Ovary (tissue), 9 donors: ENCODE results near the gene P2RY2. TPM values are rescaled to one million over a fixed set of nuclear protein-coding genes. Genes with fewer than 3 reads are reported as not detected.

Experiments used
- DNase-seq, 5 donors: peaks; one replicate each; pipeline ENCODE4 v3.0.0-alpha.2; 2019 to 2020
- H3K27ac ChIP-seq, 2 donors: fragments of 200-600 bp; one replicate each; pipeline versions ENCODE4 v1.5.1 to v1.8.0; 2019 to 2022
- H3K27me3 ChIP-seq: fragments of 200-600 bp; one replicate; pipeline ENCODE4 v1.8.0; 2022
- H3K36me3 ChIP-seq: fragments of 200-600 bp; sonication (generic); one replicate; pipeline ENCODE4 v1.5.1; 2019
- H3K4me1 ChIP-seq: one replicate; pipeline ENCODE4 v1.8.1; 2013; ENCODE audit warnings: mild to moderate bottlenecking, moderate library complexity; ENCODE audit not compliant: insufficient read depth
- H3K4me3 ChIP-seq: fragments of 200-600 bp; sonication (generic); one replicate; pipeline ENCODE4 v1.5.1; 2017
- H3K9me3 ChIP-seq, 2 donors: fragments of 200-600 bp in 1 of 2; sonication (generic) in 1 of 2; one replicate each; pipeline versions ENCODE4 v1.5.1 to v1.8.1; 2013 to 2019; ENCODE audit warnings: mild to moderate bottlenecking in 1 of 2, moderate library complexity in 1 of 2
- EP300 ChIP-seq: sonication (generic); formaldehyde crosslinking; IDR thresholded peaks from one replicate; pipeline ENCODE4 v1.6.1; 2017; ENCODE audit warnings: antibody characterized with exemption
- POLR2A ChIP-seq: fragments of 450-650 bp; IDR thresholded peaks from one replicate; pipeline ENCODE4 v1.6.1; 2017; ENCODE audit warnings: antibody characterized with exemption, mild to moderate bottlenecking, moderate library complexity
- WGBS, 3 donors: extraction: QIAGEN DNeasy Blood & Tissue Kit in 1 of 3; methylation state at CpG; one replicate each; pipeline versions ENCODE4 v1.1.5 to v1.1.7; 2013 to 2017; 5-methylcytosine and 5-hydroxymethylcytosine counted together
- intact Hi-C, 4 donors: fragments of 100-400 bp; cut with DNase I; formaldehyde crosslinking; loops; one replicate each; pipeline versions ENCODE4 v1.11.0 to v1.15.1; 2022 to 2023
- polyA plus RNA-seq, 2 donors: library from polyadenylated mRNA; stranded (reverse); fragments of 200-250 nt in 1 of 2; fragments of 350-450 nt in 1 of 2; fragmentation: Illumina TruSeq in 1 of 2; extraction: RNeasy Lipid Tissue Mini Kit (QIAGEN cat#74804) in 1 of 2; gene quantifications; one replicate each; pipeline ENCODE4 v1.2.3, GENCODE V29; 2013 to 2014
- total RNA-seq, 7 donors: library from RNA; depleted of rRNA in 2 of 7; stranded (reverse); fragments of >200 nt in 2 of 7; fragmentation: NEBNext Ultra II Directional in 3 of 7; extraction: Animal tissue kit (Norgen Biotek cat#: 25700) in 3 of 7; gene quantifications; one replicate each; pipeline versions ENCODE4 v1.1.0 to v1.2.4, GENCODE V29; 2016 to 2023
- TF ChIP-seq, protein P1 (sequence below), 3 donors: fragments of 450-650 bp in 2 of 3; fragments of 200-600 bp in 1 of 3; IDR thresholded peaks; one replicate each; pipeline versions ENCODE4 v1.5.1 to v1.8.0; 2016 to 2022; ENCODE audit warnings: antibody characterized with exemption in 3 of 3, mild to moderate bottlenecking in 1 of 3
- donor health status: DM: no; HTN: no; CAD: no; lungs with moderate emphysema.
- donor health status: DM: no; HTN: no; CAD: no.
- donor health status: Bipolar disorder and iron deficiency.
- donor health status: DM: yes; HTN: yes; CAD: no.
- donor health status: DM: no; HTN: no; CAD: no.
- donor health status: DM: yes; HTN: yes; CAD: no.

Gene P2RY2
- total and polyA plus RNA-seq, 9 donors, result 0.44 to 1.6 (median 1.0) TPM

DNA sequence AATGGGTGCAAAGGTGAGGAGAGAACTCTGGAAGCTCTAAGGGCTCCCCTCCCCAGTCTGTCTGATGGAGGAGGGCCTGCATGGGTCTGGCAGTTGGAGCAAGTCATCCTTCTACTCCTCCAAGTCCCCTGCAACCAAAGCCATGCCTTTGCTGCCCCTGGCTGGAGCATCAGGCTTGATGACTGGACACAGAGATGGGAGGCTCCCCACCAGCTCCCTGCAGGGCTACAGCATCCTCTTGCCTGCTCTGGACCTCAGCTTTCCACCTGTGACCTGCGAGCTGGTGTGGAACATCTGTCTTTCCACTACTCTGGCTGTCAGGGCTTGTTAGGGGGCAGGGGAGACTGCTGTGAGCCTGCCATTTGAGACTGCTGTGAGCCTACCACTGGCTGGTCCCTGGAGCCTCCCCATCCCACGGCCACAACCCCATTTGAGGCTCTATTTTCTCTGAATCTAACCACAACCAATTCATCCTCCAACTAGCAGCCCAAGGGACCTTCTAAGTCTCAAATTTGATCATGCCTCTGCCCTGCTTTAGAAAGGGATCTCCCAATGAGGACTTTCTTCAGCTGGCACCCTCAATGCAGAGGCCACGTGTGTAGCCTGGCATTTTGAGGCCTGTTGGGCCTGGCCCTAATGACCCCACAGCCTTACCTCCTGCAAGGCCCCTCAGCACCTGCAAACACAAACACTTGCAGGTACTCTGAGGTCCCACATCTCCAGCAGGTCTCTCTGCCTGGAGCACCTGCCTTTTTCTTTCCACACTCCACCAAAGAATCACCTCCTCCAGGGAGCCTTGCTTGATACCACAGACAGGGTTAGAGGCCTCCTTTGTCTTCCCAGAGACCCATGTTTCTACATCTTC lies 63.9 kb downstream of the P2RY2 start:
- DNase-seq, result peak in 1 of 5 donors; percentile 6
- 90 to 92% (median 90%) methylated on average over 3 of the region's 3 CpGs for WGBS, 3 donors
- intact Hi-C loops, result loop anchor here in 1 of 4 donors (10.0 kb wide), 1 partner anchor 97 kb away; no protein-coding TSS in a partner anchor
- Histone ChIP-seq H3K4me3 (no peak overlapping the region), H3K9me3 (no peaks in the 10 kb centered on the region), H3K27ac (no peak overlapping the region), H3K4me1 (no peaks in the 10 kb centered on the region), H3K36me3 (no peaks in the 10 kb centered on the region), H3K27me3 (no peaks in the 10 kb centered on the region)
- TF ChIP-seq, protein P1, sequence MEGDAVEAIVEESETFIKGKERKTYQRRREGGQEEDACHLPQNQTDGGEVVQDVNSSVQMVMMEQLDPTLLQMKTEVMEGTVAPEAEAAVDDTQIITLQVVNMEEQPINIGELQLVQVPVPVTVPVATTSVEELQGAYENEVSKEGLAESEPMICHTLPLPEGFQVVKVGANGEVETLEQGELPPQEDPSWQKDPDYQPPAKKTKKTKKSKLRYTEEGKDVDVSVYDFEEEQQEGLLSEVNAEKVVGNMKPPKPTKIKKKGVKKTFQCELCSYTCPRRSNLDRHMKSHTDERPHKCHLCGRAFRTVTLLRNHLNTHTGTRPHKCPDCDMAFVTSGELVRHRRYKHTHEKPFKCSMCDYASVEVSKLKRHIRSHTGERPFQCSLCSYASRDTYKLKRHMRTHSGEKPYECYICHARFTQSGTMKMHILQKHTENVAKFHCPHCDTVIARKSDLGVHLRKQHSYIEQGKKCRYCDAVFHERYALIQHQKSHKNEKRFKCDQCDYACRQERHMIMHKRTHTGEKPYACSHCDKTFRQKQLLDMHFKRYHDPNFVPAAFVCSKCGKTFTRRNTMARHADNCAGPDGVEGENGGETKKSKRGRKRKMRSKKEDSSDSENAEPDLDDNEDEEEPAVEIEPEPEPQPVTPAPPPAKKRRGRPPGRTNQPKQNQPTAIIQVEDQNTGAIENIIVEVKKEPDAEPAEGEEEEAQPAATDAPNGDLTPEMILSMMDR (IDR thresholded peaks at IDR 0.05), result no peak
- TF ChIP-seq POLR2A (no peak), EP300 (no peak)

DNA sequence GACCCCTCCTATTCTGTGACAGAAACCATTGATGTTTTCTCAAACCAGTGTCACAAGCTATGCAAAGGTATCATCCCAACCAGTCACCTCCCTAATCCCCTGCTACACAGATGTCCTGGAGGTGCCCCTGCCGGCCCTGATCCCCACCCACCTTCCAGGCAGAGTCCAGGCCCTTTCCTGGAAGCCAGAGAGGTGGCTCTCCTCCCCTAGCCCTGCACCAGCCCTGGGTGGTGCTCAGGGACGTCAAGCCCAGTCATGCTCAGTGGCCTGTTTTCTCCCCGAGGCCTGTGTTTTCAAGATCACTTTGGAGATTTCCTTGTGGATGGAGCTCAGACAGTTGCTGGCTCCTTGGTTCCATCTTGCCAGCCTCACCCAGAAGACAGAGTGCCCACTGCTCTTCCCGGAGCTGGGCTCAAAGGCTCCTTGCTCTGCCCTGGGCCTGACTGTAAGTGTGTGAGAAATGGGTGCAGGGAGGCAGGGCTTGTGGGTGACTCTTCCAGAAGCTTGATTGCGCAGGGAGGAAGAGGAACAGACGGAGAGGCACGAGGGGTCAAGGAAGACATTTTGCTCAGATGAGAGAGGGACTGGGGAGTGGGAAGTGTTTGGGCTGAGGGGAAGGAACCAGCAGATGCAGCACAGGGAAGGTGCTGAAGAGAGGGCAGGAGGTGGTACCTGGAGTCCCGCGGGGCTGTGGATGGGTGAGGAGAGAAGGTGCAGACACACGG lies 65.4 kb downstream of the P2RY2 start:
- no peaks in the 10 kb centered on the region for H3K36me3 ChIP-seq
- no peaks in the 10 kb centered on the region for H3K9me3 ChIP-seq
- no peak overlapping the region for H3K27ac ChIP-seq
- H3K4me3 ChIP-seq, result no peak overlapping the region
- no peaks in the 10 kb centered on the region for H3K4me1 ChIP-seq
- WGBS, 3 donors, result 77 to 83% (median 77%) methylated on average over 10 of the region's 10 CpGs
- intact Hi-C loops, result loop anchor here in 1 of 4 donors (10.0 kb wide), 1 partner anchor 99 kb away; no protein-coding TSS in a partner anchor
- H3K27me3 ChIP-seq, result no peaks in the 10 kb centered on the region
- DNase-seq, result peak in 1 of 5 donors; percentile 5
- TF ChIP-seq EP300 (no peak), POLR2A (no peak)
- TF ChIP-seq, protein P1 (IDR thresholded peaks at IDR 0.05), result no peak

DNA sequence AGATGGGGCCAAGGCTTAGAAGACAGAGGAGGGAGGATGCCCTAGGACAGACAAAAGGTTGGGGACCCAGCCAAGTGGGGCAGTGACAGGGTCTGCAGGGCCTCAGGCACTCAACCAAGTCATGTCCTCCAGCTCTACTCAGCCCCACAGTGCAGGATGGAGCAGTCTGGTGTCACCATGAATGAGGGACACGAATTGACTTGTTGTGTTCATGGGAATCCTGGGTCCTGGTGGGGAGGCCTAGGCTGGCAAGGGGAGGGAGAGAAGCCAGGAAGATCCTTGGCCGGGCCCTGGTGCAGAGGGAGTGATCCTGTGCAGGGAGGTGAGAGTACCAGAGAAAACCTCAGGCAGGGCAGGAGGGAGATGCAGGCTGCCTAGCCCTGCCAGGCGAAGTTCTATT lies 66.0 kb downstream of the P2RY2 start:
- WGBS, 3 donors, result 86 to 87% (median 87%) methylated on average over 3 of the region's 3 CpGs
- no peaks in the 10 kb centered on the region for H3K27me3 ChIP-seq
- intact Hi-C loops, result loop anchor here in 1 of 4 donors (10.0 kb wide), 1 partner anchor 99 kb away; no protein-coding TSS in a partner anchor

DNA sequence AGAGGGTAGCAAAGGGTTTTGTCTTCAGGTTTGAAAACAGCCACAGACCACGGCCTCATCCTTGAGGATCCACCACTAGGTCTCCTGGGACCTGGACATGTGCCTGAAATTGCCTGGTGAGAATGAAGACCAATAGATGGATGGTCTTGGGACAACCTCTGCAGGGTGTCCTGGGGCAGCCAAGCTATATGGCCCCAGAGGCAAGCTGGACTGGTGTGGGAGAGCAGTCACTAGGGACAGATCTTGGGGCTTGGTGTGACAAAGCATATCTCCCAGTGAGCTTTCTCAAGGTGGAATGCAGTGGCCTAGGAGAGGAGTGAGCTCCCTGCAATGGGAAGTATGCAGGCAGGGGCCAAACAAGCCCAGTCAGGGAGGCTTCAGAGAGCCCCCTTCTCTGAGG lies 67.6 kb downstream of the P2RY2 start:
- peak in 1 of 5 donors; percentile 2 for DNase-seq
- no peaks in the 10 kb centered on the region for H3K9me3 ChIP-seq
- intact Hi-C loops, result loop anchor here in 1 of 4 donors (10.0 kb wide), 1 partner anchor 101 kb away; no protein-coding TSS in a partner anchor
- H3K4me3 ChIP-seq, result no peak overlapping the region
- no peaks in the 10 kb centered on the region for H3K4me1 ChIP-seq
- 71 to 92% (median 81%) methylated on average over 1 of the region's 1 CpG for WGBS, 3 donors
- H3K27ac ChIP-seq, result no peak overlapping the region
- TF ChIP-seq, protein P1 (IDR thresholded peaks at IDR 0.05), result no peak
- no peaks in the 10 kb centered on the region for H3K36me3 ChIP-seq
- no peaks in the 10 kb centered on the region for H3K27me3 ChIP-seq

More for the DNA sequence above, 66.0 kb downstream of the P2RY2 start:
- Histone ChIP-seq H3K4me3 (no peak overlapping the region), H3K36me3 (no peaks in the 10 kb centered on the region), H3K9me3 (no peaks in the 10 kb centered on the region), H3K4me1 (no peaks in the 10 kb centered on the region), H3K27ac (no peak overlapping the region)
- TF ChIP-seq, protein P1 (IDR thresholded peaks at IDR 0.05), result no peak
- TF ChIP-seq EP300 (no peak), POLR2A (no peak)
- DNase-seq, result peak in 1 of 5 donors; percentile 3
